ENCODE data around the gene OR6K3.

Gene OR6K3, protein sequence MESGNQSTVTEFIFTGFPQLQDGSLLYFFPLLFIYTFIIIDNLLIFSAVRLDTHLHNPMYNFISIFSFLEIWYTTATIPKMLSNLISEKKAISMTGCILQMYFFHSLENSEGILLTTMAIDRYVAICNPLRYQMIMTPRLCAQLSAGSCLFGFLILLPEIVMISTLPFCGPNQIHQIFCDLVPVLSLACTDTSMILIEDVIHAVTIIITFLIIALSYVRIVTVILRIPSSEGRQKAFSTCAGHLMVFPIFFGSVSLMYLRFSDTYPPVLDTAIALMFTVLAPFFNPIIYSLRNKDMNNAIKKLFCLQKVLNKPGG

DNA sequence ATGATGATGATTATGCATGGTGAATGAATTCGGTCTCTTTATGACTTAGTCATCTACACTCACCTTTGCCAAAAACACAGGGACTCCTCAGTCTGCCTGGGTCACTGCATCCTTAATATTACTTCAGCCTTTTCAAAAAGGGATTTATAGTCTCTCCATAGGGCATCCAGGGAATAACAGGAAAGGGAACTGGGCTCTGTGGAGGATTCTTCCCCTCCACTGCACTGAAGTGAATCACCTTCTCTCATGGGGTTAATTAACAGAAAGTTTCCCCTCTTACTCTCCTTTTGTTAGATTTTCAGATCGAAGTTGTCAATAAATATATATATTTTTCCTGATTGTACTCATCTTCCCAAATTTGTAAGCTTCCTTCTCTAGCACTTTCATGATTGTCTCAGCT is at the start of gene OR6K3:
OR6K3 (minus strand) TSS at position 101 of the 400 bp plus-strand sequence. CDS start 2,605 bp downstream, outside the sequence.
- no peak for TF ChIP-seq CTCF (IDR thresholded peaks at IDR 0.05; ENCODE audit: control insufficient read depth, extremely low read depth, insufficient read depth)
- no peak within 1 kb of the TSS for H3K4me3 ChIP-seq (ENCODE audit: low read depth, low read length)
- no peak for DNase-seq (ENCODE audit: low read depth)

GRCh38 chr1:158754420-158754819 is 33.9 kb upstream of the OR6K3 start, which contains the start of gene OR6K6:
Gene OR6K6, plus strand, starts transcription at chr1:158754720. Its CDS starts 168 bp downstream, at chr1:158754888.
- no peak for DNase-seq (ENCODE audit: low read depth)
- no peak within 1 kb of the TSS for H3K4me3 ChIP-seq (ENCODE audit: low read depth, low read length)
- no peak for TF ChIP-seq CTCF (IDR thresholded peaks at IDR 0.05; ENCODE audit: control insufficient read depth, extremely low read depth, insufficient read depth)

GRCh38 chr1:158752155-158752712 is 31.7 kb upstream of the OR6K3 start:
- no peak for DNase-seq (ENCODE audit: low read depth)
- TF ChIP-seq CTCF (IDR thresholded peaks at IDR 0.05; ENCODE audit: control insufficient read depth, extremely low read depth, insufficient read depth) = no peak
- no peak overlapping the region for H3K4me3 ChIP-seq (ENCODE audit: low read depth, low read length)

DNA sequence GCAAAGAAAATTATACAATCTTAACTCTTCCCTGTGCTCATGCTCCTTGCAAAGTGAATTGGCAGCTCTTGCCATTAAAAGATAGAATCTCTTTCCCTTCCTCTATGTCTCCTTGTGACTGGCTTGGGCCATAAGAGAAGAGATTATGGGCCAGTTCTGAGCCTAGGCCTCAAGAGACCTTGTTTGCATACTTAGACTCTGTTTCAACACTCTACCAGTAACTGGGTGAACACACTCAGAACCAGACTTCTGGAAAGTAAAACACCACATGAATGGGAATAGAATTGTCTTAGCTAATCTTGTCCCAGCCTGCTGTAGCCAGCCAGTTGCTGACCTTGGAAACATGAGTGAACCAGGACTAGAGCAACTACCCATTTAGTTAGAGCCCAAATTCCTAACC is 15.3 kb upstream of the OR6K3 start:
- DNase-seq (ENCODE audit: low read depth) = no peak
- no peak overlapping the region for H3K4me3 ChIP-seq (ENCODE audit: low read depth, low read length)
- TF ChIP-seq CTCF (IDR thresholded peaks at IDR 0.05; ENCODE audit: control insufficient read depth, extremely low read depth, insufficient read depth) = no peak

DNA sequence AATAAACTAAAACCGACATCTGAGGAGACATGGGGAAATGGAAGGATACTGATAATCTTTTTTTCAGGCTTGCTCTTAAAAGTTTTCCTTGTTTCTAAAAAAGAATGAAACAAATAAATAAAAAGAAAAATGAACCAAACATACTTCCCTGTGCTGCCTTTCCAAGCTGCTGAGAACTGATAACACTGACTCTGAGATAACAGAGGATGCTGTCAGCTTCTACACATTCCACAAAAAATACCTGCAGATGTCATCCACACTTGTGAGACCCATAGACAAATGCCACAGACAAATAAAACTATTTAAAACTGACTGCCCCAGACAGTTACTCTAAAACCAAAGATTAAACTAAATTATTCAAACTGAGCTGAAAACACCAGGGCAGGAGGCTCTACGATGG is 12.0 kb upstream of the OR6K3 start:
- no peak for TF ChIP-seq CTCF (IDR thresholded peaks at IDR 0.05; ENCODE audit: control insufficient read depth, extremely low read depth, insufficient read depth)
- DNase-seq (ENCODE audit: low read depth) = no peak
- no peak overlapping the region for H3K4me3 ChIP-seq (ENCODE audit: low read depth, low read length)

DNA sequence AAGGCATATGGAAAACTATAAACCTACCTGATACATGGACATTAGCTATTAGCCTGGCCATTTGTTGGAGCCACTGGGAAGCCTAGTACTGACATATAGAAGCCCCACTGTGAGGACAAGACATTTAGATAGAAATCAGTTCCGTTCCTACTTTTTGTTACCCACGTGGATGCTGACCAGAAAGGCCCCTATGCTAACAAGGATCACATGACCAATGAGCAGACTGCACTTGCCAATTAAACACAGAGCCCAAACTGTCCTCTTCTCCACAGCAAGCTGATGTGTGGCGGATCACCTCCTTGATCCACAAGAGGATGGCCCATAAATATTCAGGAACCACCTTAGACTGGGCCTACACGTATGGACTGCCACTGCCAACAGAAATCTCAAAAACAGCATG is 11.2 kb upstream of the OR6K3 start:
- no peak overlapping the region for H3K4me3 ChIP-seq (ENCODE audit: low read depth, low read length)
- TF ChIP-seq CTCF (IDR thresholded peaks at IDR 0.05; ENCODE audit: control insufficient read depth, extremely low read depth, insufficient read depth) = no peak
- DNase-seq (ENCODE audit: low read depth) = no peak

All from LNCaP clone FGC (cell line).